Measurements from ENCODE around the gene PTPRG.

The PTPRG gene

DNA sequence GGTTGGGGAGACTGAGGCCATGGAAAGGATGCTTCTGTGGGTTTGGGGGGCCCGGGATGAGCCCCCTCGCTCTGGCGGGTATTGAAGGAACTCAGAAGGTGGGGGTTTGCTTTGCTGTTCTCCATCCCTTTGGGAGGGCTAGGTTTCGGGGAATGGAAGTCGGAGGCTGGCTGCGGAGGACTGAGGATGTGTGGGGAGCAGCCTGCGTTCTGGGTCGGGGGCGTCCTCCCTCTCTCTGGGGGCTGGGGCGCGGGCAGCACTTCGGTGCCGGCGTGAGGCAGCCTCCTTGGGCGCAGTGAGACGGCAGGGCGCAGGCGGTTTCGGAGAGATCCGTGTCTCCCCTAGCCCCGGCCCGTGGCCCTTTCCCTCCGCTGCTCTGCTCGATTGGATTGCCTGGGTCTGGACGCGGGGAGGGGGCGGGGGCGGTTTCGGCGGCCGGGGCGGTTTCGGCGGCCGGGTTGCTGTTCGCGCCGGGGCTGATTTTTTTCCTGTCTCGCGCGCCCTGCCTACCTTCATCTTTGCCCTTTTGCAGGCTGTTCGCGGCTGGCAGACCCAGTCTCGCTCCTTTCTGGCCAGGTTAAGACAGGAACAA is 1.4 kb downstream of the PTPRG start:
- DNase-seq (ENCODE audit: low read depth) = peak; percentile 54

DNA sequence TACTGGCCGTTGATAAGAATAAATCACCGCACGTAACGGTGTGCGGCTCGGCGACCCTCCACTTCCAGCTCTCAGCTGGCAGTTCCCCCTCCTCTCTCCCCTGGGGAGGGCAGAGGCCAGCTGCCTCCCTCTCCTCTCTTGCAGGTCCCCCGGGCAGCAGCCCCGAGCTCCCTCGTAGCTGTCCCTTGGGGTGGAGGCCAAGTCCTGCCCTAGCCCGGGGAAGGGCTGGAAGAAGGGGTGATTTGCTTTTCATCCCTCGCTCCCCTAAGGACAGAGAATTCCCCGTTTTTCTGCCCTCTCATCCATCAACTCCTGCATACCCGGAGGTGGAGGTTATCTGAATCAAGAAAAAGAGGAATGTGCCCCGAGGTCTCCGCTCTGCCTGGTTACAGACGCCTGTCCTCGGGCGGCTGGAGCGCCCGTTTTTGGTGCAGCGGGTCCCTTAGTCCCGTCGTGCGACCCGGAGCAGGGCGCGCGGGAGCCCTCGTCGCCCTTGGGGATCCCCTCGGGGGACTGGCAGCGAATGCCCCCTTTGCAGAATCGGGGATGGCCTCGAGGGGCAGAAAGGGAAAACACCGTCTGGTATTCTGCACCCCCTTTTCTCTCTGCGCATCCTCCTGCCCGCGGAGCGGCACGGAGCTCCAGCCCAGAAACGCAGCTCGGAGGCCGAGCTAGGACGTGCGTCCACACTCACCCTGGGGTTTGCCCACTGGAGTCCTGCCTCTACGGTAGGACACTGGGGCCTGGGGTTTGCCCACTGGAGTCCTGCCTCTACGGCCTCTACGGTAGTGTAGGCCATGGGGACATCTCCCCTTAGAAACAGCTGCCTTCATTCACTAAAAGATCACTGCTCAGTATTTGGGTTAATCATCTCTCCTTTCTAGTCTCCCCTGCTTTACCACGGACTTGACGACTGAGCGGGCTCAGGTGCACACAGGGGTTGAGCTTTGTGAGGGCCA is 2.2 kb downstream of the PTPRG start:
- peak; percentile 27 for DNase-seq (ENCODE audit: low read depth)

DNA sequence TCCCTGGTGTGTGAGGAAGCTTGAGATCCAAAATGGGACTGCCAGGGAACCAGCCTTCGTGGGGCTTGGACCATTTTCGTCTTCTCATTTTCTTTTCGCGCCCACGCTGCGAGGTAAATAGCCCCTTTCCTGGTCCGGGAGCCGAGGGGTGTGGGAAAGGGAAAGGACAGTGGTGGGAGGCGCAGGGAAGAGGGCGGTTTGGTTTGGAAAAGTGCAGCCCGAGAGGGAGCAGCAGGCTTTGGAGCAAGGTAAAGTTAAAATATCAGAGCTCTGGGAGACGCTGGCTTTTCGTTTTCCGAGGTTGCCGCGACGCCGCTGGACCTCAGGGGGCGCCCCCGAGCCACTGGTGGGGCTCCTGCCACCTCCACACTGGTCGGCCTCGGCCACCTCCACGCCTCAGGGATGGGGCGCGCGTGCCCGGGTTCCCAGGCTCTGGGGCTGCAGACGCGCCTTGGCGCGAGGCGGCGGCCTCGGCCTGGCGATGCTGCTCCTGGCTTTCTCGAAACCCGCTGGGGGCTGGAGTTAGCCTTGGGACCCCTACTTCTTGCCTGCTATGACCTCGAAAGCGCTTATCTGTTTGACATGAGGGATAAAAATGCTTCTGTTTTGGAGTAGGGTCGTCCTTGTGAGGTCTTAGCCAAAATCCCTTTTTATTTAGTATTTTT is 3.2 kb downstream of the PTPRG start:
- peak; percentile 79 for DNase-seq (ENCODE audit: low read depth)

DNA sequence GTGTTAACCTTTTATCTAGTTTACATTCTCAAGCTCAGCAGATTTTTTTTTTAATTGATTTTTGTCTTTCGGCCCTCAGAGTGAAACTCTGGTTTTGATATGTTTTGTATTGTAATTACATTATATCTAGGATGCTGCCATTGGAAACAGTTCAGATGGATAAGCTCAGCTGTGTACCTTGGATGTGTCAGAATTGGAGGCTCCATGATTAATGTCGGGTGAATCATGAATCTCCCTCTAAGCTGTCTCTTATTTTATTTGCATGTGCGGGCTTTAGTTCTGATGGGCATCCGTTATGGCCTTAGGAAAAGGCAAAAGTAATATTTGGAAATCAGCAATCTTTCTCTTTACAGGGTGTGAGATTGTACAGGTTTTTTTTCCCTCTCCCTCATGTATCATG is 4.2 kb downstream of the PTPRG start:
- DNase-seq (ENCODE audit: low read depth) = peak; percentile 18

DNA sequence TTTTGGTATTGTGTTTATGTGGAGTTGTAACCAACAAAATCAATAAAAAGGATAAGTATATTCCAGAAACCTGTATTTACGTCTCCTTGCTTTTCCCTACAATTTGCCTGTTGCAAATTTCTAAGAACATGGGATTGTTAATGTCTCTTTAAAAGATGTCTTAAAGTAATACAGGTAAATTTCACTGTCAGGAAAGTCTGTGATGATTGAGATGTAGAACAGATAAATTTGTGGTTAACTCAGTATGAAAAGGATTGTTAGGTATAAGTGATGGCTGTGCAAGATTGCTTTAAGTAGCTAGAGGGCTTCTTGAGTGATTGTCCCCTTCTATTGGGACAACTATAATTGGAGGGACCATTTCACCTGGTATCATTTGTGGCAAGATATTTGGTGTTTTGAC is 6.8 kb downstream of the PTPRG start:
- DNase-seq (ENCODE audit: low read depth) = no peak

DNA sequence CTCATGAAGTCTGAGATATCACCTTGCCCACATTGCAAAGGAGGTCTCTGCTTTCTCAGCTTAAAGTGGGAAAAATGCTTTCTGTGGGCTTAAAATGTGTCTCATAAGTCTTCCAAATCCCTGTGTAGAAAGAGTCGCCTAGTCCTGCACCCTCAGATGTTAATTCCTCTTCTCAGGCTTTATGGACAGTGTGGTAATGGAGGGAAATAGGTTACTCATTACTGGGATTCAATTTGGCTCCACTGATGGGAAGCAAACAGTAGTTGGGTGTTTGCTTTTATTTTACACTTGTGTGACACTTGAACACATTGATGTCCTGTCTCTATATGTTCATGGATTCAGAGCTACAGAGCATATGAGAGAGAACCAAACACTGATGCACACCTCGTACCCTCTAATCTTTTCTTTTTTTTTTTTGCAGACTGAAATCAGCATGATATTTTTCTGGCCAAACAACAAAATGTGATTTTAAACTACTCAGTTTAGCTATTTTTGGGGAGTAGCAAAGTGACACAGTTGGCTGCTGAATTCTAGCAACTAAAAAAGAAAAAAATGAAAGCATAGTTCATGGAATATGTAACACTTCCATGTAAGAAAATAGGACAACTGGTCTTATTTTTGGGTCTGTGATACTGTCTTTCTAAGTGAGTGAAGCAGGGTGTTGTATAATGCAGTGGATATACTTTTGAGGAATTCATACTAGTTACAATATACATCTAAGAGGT is 8.6 kb downstream of the PTPRG start:
- no peak for DNase-seq (ENCODE audit: low read depth)

DNA sequence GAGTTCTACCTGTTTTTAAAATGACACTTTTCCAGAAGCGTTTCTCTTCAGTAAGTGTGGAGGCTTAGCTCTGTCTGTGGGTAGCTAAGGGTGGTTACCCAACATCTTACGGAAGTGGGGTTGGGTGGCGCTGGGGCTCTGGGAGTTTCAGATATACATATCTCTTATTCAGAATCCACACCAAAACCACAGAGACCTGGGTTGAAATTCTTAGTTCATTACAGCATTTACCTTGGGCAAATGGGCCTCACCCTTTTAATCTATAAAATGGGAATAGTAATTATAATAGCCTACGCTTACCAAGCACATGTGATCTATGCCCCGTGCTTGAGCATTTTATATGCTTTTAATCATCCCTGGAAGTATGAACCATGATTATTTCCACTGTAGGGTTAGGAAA is 9.4 kb downstream of the PTPRG start:
- no peak for DNase-seq (ENCODE audit: low read depth)

DNA sequence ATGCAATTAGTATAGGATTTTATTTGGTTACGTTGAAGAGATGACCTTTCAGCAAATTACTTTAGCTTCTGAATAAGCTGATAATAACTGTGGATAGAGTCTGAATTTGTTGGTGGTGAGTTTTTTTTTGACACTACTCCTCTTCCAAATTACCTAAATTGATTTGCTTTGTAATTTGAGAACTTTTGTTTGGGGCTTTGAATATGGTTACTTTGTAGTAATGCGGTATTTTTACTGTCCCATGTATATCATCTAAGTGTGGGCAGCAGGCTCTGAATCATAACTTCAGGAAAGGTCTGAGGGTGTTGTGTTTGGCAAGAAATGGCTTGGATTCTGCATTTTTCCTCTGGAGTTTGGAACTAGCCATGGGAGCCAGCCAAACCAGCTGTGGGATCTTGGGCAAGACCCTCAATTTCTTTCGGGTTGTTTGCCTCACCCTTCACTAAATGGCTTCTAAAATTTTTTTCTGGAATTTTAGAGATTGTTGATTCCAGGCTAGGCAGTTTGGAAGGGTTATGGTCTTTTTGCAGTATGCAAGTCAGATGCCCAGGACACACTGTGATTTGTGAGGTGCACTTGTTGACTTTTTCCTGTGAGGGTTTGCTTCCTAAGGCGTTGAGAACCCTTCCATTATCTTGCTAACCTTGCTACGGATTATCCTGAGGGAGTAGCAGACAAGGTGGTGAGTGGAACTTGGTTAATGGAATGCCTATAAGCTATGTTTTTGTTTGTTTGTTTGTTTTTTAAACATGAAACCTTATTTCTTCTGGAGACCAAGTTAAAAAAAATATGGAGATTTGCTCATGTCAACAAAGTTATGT is 10.4 kb downstream of the PTPRG start:
- DNase-seq (ENCODE audit: low read depth) = peak; percentile 93

DNA sequence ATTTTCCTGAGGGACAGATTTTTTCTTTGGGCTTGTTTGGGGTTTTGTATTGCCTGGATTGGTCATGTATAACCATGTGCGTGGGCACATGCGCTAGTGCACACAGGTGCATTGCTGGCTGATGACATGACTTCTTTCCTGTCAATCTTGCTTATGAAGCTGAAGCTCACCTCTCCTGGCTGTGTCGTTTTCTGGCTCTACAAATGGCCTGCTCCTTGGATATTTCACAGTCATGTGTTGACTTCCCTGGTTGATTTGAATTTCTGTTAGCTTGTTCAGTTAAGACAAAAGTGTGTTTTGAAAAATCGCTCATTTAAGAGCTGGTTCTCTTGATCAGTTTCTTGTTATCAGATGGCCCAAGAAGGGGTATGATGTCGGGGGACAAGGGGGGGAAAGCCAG is 11.5 kb downstream of the PTPRG start:
- no peak for DNase-seq (ENCODE audit: low read depth)

DNA sequence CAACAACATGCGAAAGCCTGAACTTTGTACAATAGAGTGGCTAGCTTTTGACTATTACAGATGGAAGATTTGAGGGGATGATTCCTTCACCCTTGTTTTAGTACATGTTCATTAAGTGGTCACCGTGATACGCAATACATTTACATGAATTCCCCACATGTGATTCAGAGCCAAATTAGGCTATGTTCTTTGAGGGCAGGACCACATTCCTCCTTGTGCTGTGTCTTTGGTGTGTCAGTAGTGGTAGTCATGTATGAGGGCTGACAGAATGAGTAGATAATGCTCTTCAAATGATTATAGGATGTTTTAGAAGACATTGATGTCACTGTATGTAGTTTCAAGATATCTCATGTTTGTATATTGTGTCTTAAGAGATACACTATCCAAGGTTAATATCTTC is 12.1 kb downstream of the PTPRG start:
- DNase-seq (ENCODE audit: low read depth) = peak; percentile 44

DNA sequence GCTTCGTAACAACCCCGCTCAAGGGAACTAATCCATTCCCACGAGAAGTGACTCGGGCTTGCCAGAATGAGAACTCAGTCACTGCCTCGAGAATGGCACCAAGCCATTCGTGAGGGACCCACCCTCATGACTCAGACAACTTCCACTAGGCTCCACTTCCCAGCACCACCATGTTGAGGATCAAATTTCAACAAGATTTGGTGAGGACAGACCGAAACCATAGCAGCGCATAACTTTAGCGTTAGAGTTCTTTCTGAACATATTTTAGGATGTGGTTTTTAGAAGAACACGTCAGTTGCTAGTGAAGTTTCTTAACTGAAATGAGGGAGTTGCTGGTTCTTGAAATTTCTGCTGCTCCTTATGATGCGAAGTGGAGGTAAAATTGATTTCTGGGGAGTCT is 13.5 kb downstream of the PTPRG start:
- peak; percentile 99 for DNase-seq (ENCODE audit: low read depth)

DNA sequence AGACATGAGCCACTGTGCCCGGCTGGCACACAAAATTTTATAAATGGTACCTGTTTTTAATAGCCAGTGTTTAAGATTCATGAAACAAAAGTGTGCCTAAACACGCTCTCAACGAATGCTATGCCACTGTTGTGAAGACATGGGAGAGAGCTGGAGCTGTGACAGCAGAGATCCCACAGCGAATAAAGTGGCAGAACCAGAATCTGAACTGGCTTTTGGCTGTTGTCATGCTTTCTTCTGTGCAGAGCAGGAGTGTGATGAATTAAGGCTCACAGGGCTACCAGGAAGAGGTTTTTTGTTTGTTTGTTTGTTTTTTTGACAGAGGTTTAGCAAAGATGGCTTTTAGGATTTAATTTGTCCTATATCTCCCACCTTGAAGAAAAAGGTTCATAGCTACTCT is 14.5 kb downstream of the PTPRG start:
- DNase-seq (ENCODE audit: low read depth) = no peak

DNA sequence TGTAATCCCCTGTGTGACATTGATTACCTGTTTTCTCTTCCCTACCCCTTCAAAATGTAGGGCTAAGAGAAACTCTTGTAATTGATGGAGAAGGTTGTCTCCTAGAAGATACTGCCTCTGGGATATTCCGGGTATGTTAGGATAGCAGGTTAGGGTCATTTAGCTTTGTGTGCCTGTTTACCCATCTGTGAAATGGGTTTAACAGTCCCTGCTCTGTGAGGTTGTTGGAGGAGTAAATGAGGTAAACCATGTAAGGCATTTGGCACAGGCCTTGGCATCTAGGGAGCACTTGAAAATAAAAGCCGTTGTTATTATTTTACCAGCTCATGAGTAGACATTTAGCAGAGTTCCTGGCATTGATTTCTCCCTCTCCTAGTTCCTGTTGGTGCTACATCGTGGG is 16.4 kb downstream of the PTPRG start:
- DNase-seq (ENCODE audit: low read depth) = no peak

DNA sequence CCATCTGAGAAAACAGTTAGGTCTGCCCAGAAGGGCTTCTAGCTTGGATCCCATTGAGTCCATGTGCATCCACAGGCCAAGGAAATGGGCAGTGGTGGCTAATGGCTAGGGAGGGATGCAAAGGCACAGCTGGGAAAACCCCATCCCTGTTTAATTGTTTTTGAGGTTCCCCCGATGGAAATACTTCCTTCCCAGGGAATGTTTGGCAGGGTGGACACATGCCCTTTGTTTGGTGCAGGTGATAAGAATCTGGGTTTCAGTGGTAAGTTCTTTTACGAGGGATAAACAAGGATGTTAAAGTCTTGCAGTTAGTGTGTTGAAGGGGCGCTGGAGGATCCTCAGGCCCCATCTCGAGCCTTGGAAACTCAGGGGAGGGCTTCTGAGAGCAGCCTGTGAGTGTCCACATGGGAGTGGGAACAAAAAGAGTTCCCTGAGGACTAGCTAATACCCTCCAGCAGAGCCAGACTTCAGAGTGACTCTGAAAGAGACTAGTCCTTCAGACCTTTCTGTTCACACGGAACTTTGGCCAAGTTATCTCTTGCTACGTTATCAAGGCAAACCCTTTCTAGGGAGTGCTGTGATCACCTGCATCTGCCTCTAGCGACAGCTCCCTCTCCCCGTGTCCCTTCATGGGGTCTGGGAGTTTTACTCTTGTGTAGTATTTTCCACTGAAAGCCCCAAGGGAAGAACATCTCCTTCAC is 17.4 kb downstream of the PTPRG start:
- DNase-seq (ENCODE audit: low read depth) = no peak

DNA sequence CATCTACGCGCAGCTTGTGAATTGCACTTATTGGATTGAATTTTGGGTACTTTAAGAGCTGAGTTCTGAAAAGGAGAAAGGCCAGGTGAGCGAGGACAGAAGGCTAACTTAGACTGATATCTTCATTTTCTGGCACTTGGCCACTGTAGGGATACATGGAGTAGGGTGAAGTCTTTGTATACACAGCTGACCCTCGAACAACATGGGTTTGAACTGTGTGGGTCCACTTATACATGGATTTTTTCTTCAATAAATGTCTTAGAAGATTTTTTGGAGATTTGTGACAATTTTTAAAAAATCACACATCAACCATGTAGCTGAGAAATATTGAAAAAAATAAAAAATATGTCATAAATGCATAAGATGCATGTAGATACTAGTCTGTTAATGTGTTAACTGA is 18.3 kb downstream of the PTPRG start:
- no peak for DNase-seq (ENCODE audit: low read depth)

DNA sequence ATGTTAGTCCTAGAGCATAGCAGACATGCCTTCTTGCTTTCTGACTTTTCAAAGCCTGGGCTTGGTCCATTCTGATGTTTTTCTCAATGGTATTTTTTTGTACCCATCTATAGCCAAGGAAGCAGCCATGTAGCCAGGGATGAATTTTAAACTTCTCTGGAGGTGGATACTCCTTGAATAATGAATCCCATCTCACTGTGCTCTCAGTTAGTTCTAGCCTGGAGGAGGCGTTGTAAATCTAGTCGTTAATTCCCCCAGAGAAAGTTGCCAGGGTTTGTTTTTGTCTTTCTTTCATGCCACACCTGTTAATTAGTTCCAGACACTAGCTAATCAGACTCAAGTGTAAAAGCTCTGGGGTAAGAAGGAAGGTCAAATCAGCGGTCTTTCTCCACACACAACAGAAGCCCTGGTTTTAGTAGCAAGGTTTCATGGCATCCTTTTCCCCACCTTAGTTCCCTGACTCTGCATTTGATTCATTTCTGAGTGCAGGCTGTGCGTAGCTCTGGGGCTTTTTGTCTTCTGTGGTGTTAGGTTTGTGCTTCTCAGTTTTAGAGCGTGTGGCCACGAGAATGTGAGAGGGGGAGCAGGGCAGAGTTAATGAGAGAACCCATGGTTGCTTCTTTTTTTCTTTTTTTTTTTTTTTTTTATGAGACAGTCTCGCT is 19.7 kb downstream of the PTPRG start:
- DNase-seq (ENCODE audit: low read depth) = no peak

DNA sequence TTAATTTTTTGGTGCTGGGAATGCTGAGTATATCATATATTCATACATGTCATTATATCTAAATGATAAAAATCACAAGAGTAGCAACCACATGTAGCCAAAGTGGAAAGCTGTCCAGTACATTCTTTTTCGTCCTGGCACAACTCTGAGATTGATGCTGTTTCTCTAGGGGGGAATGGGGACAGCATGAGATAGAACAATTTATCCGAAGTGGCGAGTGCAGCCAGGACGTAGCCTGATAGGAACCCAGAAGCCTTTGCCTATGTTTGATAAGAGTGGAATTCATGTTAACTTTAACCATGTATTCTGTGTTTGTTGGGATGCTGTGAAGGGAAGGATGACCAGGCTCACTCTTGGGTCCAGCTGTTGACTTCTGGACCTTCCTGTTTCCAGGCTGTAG is 20.9 kb downstream of the PTPRG start:
- DNase-seq (ENCODE audit: low read depth) = no peak

DNA sequence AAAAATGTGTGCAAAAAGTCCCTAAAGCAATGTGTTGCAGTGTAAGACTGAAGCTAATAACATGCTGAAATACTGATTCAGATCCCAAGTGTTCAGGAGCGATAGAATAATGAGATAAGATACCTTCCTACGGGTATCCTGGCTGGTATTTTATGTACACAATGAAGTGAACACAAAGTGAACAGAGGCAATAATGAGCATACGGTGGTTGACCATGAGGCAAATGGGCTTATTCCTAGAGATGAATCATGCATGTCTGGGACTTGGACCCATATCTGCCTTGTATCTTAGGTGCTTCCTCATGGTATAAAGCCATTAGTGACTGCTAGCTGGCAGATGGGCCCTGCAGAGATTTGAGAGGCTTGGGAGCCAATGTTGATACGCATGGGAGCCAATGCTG is 21.5 kb downstream of the PTPRG start:
- DNase-seq (ENCODE audit: low read depth) = no peak

DNA sequence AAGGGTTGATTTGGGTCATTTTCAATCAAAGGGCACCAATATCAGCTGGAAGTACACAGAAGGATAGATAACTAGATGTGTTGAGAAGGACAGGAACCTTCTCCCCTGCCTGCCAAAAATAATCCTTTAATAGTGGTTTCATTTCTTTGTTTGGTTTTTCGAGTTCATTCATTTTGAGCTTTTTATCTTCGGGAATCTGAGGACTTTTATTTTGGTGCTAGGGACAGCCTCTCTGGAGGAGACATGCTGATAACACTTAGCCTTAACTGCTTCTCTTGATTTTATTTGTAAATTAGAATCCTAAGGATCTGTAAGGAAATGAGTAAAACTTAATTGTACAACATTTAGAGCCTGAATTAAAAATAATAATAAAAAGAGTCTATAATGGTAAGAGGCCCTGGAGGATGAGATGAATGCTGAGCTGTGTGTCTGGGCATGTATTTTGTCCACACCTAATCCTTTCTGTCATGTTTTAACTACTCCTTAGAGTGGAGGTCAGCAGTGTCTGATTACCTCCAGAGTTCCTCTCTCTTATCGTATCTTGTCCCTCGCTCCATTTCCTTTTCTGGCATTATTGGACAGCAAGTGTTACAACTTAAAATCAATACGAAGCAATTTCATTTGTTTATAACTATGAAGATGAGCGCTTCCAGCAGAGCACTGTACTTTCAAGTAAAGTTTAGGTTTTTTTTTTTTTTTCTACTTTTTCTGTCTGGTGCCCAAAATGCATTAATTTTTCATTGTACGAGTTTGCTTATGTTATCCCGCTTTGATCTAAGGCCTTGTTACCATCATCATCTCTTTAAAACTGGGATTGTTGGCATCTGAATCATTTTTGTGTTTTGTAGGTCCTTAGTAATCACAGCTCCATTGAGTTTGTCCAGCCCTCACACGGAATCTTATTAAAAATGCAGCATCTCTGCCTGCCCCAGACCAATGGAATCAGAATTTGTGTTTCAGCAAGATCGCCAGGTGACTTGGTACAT is 22.8 kb downstream of the PTPRG start:
- DNase-seq (ENCODE audit: low read depth) = no peak

All from EH (cell line).